Upper lobe of left lung (tissue), 6 donors: ENCODE results near the gene CDC34. TPM values are rescaled to one million over a fixed set of nuclear protein-coding genes. Genes with fewer than 3 reads are reported as not detected.
"Not testable (repeated sequence)": the region's sequence is repeated elsewhere in the genome, so short reads cannot be mapped to it uniquely, and the experiment has no call there.

Experiments used
- ATAC-seq, 2 donors: fragments of 200-7000 bp; cut with Tn5 transposase; one replicate each; pipeline ENCODE4 v1.9.1; 2022; ENCODE audit warnings: mild to moderate bottlenecking in 2 of 2, moderate library complexity in 2 of 2; ENCODE audit not compliant: low FRiP score in 2 of 2
- DNase-seq, 2 donors: peaks; one replicate each; pipeline ENCODE4 v3.0.0-alpha.2; 2019 to 2020
- H3K27ac ChIP-seq, 4 donors: fragments of 200-600 bp; sonication (generic); one replicate each; pipeline ENCODE4 v1.5.1; 2016 to 2019
- H3K27me3 ChIP-seq, 4 donors: fragments of 200-600 bp; sonication (generic); one replicate each; pipeline ENCODE4 v1.5.1; 2017 to 2019
- H3K36me3 ChIP-seq, 4 donors: fragments of 200-600 bp; sonication (generic); one replicate each; pipeline ENCODE4 v1.5.1; 2016 to 2019
- H3K4me1 ChIP-seq, 4 donors: fragments of 200-600 bp; sonication (generic); one replicate each; pipeline ENCODE4 v1.5.1; 2018 to 2019
- H3K4me3 ChIP-seq, 4 donors: fragments of 200-600 bp; sonication (generic); one replicate each; pipeline ENCODE4 v1.5.1; 2017 to 2019; ENCODE audit warnings: mild to moderate bottlenecking in 2 of 4, moderate library complexity in 1 of 4
- H3K9me3 ChIP-seq, 4 donors: fragments of 200-600 bp; sonication (generic); one replicate each; pipeline ENCODE4 v1.5.1; 2018 to 2019
- CTCF ChIP-seq, 6 experiments: fragments of 450-650 bp in 4 of 6; fragments of 200-600 bp in 2 of 6; sonication (generic) in 2 of 6; IDR thresholded peaks; one replicate each; pipeline ENCODE4 v1.5.1; 2016 to 2019; ENCODE audit warnings: antibody characterized with exemption in 6 of 6
- EP300 ChIP-seq, 4 donors: sonication (generic); formaldehyde crosslinking; IDR thresholded peaks; one replicate each; pipeline ENCODE4 v1.5.1; 2017; ENCODE audit warnings: antibody characterized with exemption in 4 of 4, control low read depth in 2 of 4
- POLR2A ChIP-seq, 4 donors: fragments of 450-650 bp; IDR thresholded peaks; one replicate each; pipeline ENCODE4 v1.5.1; 2016 to 2017; ENCODE audit warnings: antibody characterized with exemption in 4 of 4, mild to moderate bottlenecking in 2 of 4
- POLR2AphosphoS5 ChIP-seq, 2 donors: sonication (generic); formaldehyde crosslinking; IDR thresholded peaks; one replicate each; pipeline ENCODE4 v1.5.1; 2017; ENCODE audit warnings: antibody characterized with exemption in 2 of 2
- WGBS, 2 donors: methylation state at CpG; one replicate each; pipeline ENCODE4 v1.1.5; 2017 to 2018; 5-methylcytosine and 5-hydroxymethylcytosine counted together
- total RNA-seq, 6 donors: library from RNA; depleted of rRNA in 4 of 6; stranded (reverse); fragments of >200 nt in 4 of 6; gene quantifications; one replicate each; pipeline versions ENCODE4 v1.1.0 to v1.2.1, GENCODE V29; 2016 to 2021
- donor health status: DM: no; HTN: no; CAD: no; lungs with moderate emphysema.
- donor health status: DM: no; HTN: yes; CAD: no; lungs with severe emphysema.

Gene CDC34
- total RNA-seq, 6 donors from 2014 or later: 42.7 to 140 (median 52.4) TPM

GRCh38 chr19:584240-585001 is 52.9 kb downstream of the CDC34 start:
- Histone ChIP-seq H3K27me3 (peaks cover 3 to 19% (median 14%) of the 10 kb centered on the region in 4 donors), H3K4me1 (peaks cover 4 to 26% (median 14%) of the 10 kb centered on the region in 4 donors), H3K36me3 (peaks cover 14 to 42% (median 40%) of the 10 kb centered on the region in 4 donors), H3K4me3 (no peak overlapping the region), H3K27ac (no peak overlapping the region), H3K9me3 (no peaks in the 10 kb centered on the region)
- ATAC-seq: peak; percentile 27 to 68
- 36 to 47% methylated on average over 23 to 34 of the region's 38 CpGs for WGBS, 2 donors
- peak in 1 of 2 donors; percentile 93 for DNase-seq
- peak; percentile 76 to 92 (median 88) for TF ChIP-seq CTCF (IDR thresholded peaks at IDR 0.05)
- no peak for TF ChIP-seq EP300 (IDR thresholded peaks at IDR 0.05)

GRCh38 chr19:585146-585545 is 53.6 kb downstream of the CDC34 start:
- Histone ChIP-seq H3K27me3 (peaks cover 3 to 21% (median 15%) of the 10 kb centered on the region in 4 donors), H3K36me3 (peaks cover 14 to 35% (median 32%) of the 10 kb centered on the region in 4 donors), H3K4me1 (peaks cover 4 to 29% (median 15%) of the 10 kb centered on the region in 4 donors)
- not testable (repeated sequence) for H3K9me3 ChIP-seq, H3K27ac ChIP-seq, ATAC-seq, H3K4me3 ChIP-seq
- 85% methylated on average over 34 of the region's 34 CpGs for WGBS, 2 donors
- DNase-seq: peak in 1 of 2 donors; percentile 57

GRCh38 chr19:585551-586110 is 54.1 kb downstream of the CDC34 start:
- no peak overlapping the region for H3K27ac ChIP-seq
- TF ChIP-seq POLR2A (IDR thresholded peaks at IDR 0.05): no peak
- TF ChIP-seq CTCF (IDR thresholded peaks at IDR 0.05): no peak
- no peak for TF ChIP-seq POLR2AphosphoS5 (IDR thresholded peaks at IDR 0.05)
- TF ChIP-seq EP300 (IDR thresholded peaks at IDR 0.05): no peak
- H3K36me3 ChIP-seq: peaks cover 11 to 30% (median 28%) of the 10 kb centered on the region in 4 donors
- 81 to 82% methylated on average over 10 of the region's 10 CpGs for whole genome bisulfite sequencing, 2 donors
- peaks cover 3 to 26% (median 18%) of the 10 kb centered on the region in 4 donors for H3K27me3 ChIP-seq
- peaks cover 9 to 34% (median 19%) of the 10 kb centered on the region in 4 donors for H3K4me1 ChIP-seq
- no peaks in the 10 kb centered on the region for H3K9me3 ChIP-seq
- ATAC-seq (peak in 1 of 2 donors; percentile 5), DNase-seq (peak in 1 of 2 donors; percentile 37)
- H3K4me3 ChIP-seq: no peak overlapping the region

GRCh38 chr19:588093-588740 is 56.7 kb downstream of the CDC34 start:
- ATAC-seq: no peak
- DNase-seq: peak; percentile 51 to 89
- Histone ChIP-seq H3K4me1 (peaks cover 10 to 42% (median 21%) of the 10 kb centered on the region in 4 donors), H3K27me3 (peaks cover 3 to 49% (median 32%) of the 10 kb centered on the region in 4 donors), H3K9me3 (no peaks in the 10 kb centered on the region), H3K27ac (no peak overlapping the region), H3K4me3 (no peak overlapping the region), H3K36me3 (peaks cover 0 to 6% (median 4%) of the 10 kb centered on the region in 4 donors)
- WGBS, 2 donors: 5 to 7% methylated on average over 8 to 41 of the region's 41 CpGs
- no peak for TF ChIP-seq EP300 (IDR thresholded peaks at IDR 0.05)
- no peak for TF ChIP-seq POLR2A (IDR thresholded peaks at IDR 0.05)
- TF ChIP-seq CTCF (IDR thresholded peaks at IDR 0.05): peak in 5 of 6 experiments; percentile 28 to 55 (median 33)
- no peak for TF ChIP-seq POLR2AphosphoS5 (IDR thresholded peaks at IDR 0.05)
